Measurements from ENCODE around the gene YBX2.
A peak's percentile ranks its signal among the peaks of the same experiment; 100 is the strongest.

The YBX2 gene

GRCh38 chr17:7250695-7251627, 43.5 kb downstream of the YBX2 start (continued):
- no peak; the same call in 1 of the 2 replicates for TF ChIP-seq REST (tag by site-specific recombination; IDR thresholded peaks at IDR 0.05)
- no peak for TF ChIP-seq IKZF3 (tag by site-specific recombination; IDR thresholded peaks at IDR 0.05)
- no peak for TF ChIP-seq TCF7L2 (IDR thresholded peaks at IDR 0.05; ENCODE audit: borderline replicate concordance, low read depth, low read length)
- TF ChIP-seq ZNF335 (tag by site-specific recombination; conservative IDR thresholded peaks at IDR 0.05): peak; percentile 59

GRCh38 chr17:7249830-7250229, 44.6 kb downstream of the YBX2 start:
- Histone ChIP-seq H3K36me3 (ENCODE audit: control insufficient read depth in 2 of 2, insufficient read depth in 1 of 2, low read length in 2 of 2) (peaks cover 36 to 47% of the 10 kb centered on the region in 2 experiments), H3K27ac (ENCODE audit: extremely low read depth, low read depth, low read length) (no peak overlapping the region), H3K4me3 (ENCODE audit: low read depth, low read length) (peak overlapping the region; percentile 75), H3K4me1 (ENCODE audit: control insufficient read depth, insufficient read depth, low read length) (peaks cover 13% of the 10 kb centered on the region; the same call in 1 of the 2 replicates), H3K9me3 (ENCODE audit: control insufficient read depth, insufficient read depth, low read depth, low read length) (no peaks in the 10 kb centered on the region)
- CTCF ChIA-PET: interaction anchor here (0.6 to 1.4 kb wide), 2 partner anchors 16 to 121 kb away, joined by 3 to 5 read pairs; no protein-coding TSS in a partner anchor
- no peak for TF ChIP-seq ZSCAN30 (tag by site-specific recombination; IDR thresholded peaks at IDR 0.05)
- no peak for TF ChIP-seq ZBTB49 (tag by site-specific recombination; IDR thresholded peaks at IDR 0.05; ENCODE audit: low read depth)
- TF ChIP-seq SCRT2 (tag by site-specific recombination; IDR thresholded peaks at IDR 0.05): no peak
- no peak for TF ChIP-seq ZNF768 (tag by site-specific recombination; IDR thresholded peaks at IDR 0.05)
- TF ChIP-seq ZNF239 (tag by site-specific recombination; IDR thresholded peaks at IDR 0.05): no peak
- TF ChIP-seq ZBTB8A (tag by site-specific recombination; IDR thresholded peaks at IDR 0.05): no peak
- TF ChIP-seq ZNF416 (tag by site-specific recombination; IDR thresholded peaks at IDR 0.05): no peak
- TF ChIP-seq PRDM2 (tag by site-specific recombination; IDR thresholded peaks at IDR 0.05; ENCODE audit: borderline replicate concordance): no peak
- TF ChIP-seq ZNF626 (tag by site-specific recombination; IDR thresholded peaks at IDR 0.05): no peak
- no peak for TF ChIP-seq YY1 (tag by site-specific recombination; IDR thresholded peaks at IDR 0.05)
- TF ChIP-seq BCL6B (tag by site-specific recombination; IDR thresholded peaks at IDR 0.05): no peak
- TF ChIP-seq ZNF76 (tag by site-specific recombination; IDR thresholded peaks at IDR 0.05; ENCODE audit: borderline replicate concordance, low read depth): no peak
- TF ChIP-seq ZBTB20 (tag by site-specific recombination; IDR thresholded peaks at IDR 0.05): no peak
- no peak for TF ChIP-seq ZNF521 (tag by site-specific recombination; IDR thresholded peaks at IDR 0.05)
- POLR2A ChIA-PET: interaction anchor here (1.5 to 1.6 kb wide), 2 partner anchors 12 to 80 kb away, joined by 4 to 7 read pairs; partner anchors contain the start of genes NEURL4 and PHF23

All from HEK293 (cell line).